ENCODE data around the gene RPL23. TPM values are rescaled to one million over a fixed set of nuclear protein-coding genes. Genes with fewer than 3 reads are reported as not detected.

The RPL23 gene
- total and polyA plus RNA-seq, 9 of the 15 experiments (the other 6 are each of a cell fraction or from before 2014, with no cell fraction given) = 1,745 to 3,667 (median 3,096) TPM

GRCh38 chr17:38871247-38872015 lies 17.9 kb upstream of the RPL23 start (continued):
- no peak for TF ChIP-seq ZNF318 (IDR thresholded peaks at IDR 0.05; ENCODE audit: borderline replicate concordance in 1 of 2, low read depth in 1 of 2)
- TF ChIP-seq BHLHE40 (IDR thresholded peaks at IDR 0.05; ENCODE audit: low read length) = peak; percentile 20; the same call in 1 of the 2 replicates
- peak; percentile 36; the same call in 1 of the 2 replicates for TF ChIP-seq TEAD4 (IDR thresholded peaks at IDR 0.05; ENCODE audit: low read length)
- no peak for TF ChIP-seq TEAD4 (CRISPR knock-in tag; IDR thresholded peaks at IDR 0.05; ENCODE audit: borderline replicate concordance)
- TF ChIP-seq PRDM10 (IDR thresholded peaks at IDR 0.05; ENCODE audit: partially characterized antibody) = peak; percentile 77
- 0 out of 2 replicates have a peak, but pooled peaks have one; percentile 51 for TF ChIP-seq BACH1 (tag; IDR thresholded peaks at IDR 0.05)
- TF ChIP-seq TGIF2 (CRISPR knock-in tag; IDR thresholded peaks at IDR 0.05) = no peak
- TF ChIP-seq CHD4 (IDR thresholded peaks at IDR 0.05; ENCODE audit: insufficient read depth, insufficient replicate concordance, low read depth, low read length, poor library complexity, severe bottlenecking) = peak; percentile 72
- no peak for TF ChIP-seq ZNF41 (CRISPR knock-in tag; conservative IDR thresholded peaks at IDR 0.05)
- TF ChIP-seq HMGXB4 (CRISPR knock-in tag; IDR thresholded peaks at IDR 0.05) = no peak
- TF ChIP-seq C11orf30 (IDR thresholded peaks at IDR 0.05; ENCODE audit: low read depth) = peak; percentile 78
- TF ChIP-seq EGR1 (conservative IDR thresholded peaks at IDR 0.05) = peak; percentile 70
- peak; percentile 86 for TF ChIP-seq SMARCE1 (IDR thresholded peaks at IDR 0.05)
